Caki2 (cell line): Measurements from ENCODE around the gene NUDCD3. TPM values are rescaled to one million over a fixed set of nuclear protein-coding genes. Genes with fewer than 3 reads are reported as not detected.
"Not testable (repeated sequence)": the region's sequence is repeated elsewhere in the genome, so short reads cannot be mapped to it uniquely, and the experiment has no call there.

ENCODE experiments used
- DNase-seq: peaks from one replicate; pipeline ENCODE4 v3.0.0-alpha.2; 2015; ENCODE audit warnings: low read depth
- in situ Hi-C: cut with HindIII; loops from 2 replicates; pipeline ENCODE4 v1.10.0; 2016; ENCODE audit warnings: low sequenced_read_pairs, low pct_unique_long_range_greater_than_20kb, mixed read lengths
- total RNA-seq: library from RNA; depleted of rRNA; stranded (reverse); fragments of >200 nt; shearing (Covaris generic); gene quantifications from 2 replicates; pipeline ENCODE4 v1.2.3, GENCODE V29; 2014; ENCODE audit warnings: low replicate concordance

The NUDCD3 gene
- total RNA-seq, 1 experiment from 2014 or later, result 30.3 TPM

DNA sequence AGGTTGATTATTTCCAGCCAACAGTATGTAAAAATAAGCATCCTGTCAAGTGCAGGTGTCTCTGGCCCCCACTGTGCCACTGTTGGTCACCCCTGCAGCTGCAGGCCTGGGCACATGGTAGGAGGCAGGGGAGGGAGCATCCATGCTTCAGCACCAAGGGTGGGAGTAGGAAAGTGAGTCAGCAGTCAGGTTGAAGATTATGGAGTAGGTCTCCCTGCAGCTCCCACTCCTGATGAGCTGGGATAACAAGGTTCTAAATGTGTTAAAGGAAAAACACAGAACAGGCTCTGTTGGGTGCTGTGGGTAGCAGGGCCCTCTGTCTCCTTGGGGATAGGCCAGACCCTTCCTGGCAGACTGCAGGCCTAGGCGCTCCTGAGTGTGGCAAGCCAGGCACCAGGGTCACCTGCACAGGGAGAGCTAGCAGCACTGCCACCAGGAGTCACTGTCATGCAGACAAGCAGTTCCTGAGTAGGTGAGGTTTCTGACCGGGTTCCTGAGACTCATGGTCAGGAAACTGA lies 59.3 kb downstream of the NUDCD3 start:
- peak; percentile 49 for DNase-seq
- in situ Hi-C loops, result no loop called here

DNA sequence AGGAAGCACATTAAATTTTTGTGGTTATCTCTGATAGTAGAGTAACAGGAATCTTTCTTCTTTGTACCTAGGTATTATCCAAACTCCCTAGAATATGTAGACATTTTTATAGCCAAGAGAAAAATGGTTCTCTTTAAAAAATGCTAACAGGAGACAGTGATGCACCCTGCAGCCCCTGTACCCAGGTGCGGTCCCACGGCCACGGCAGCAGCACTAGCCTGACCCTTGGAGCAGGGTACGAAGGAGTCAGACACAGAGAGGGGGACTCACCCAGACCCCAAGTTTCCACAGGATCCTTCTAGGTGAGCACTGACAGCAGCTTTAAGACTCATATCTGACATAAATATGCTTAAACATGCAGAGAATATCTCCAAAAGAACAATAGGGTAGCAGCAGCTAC lies 60.4 kb downstream of the NUDCD3 start:
- in situ Hi-C loops, result no loop called here
- no peak for DNase-seq

DNA sequence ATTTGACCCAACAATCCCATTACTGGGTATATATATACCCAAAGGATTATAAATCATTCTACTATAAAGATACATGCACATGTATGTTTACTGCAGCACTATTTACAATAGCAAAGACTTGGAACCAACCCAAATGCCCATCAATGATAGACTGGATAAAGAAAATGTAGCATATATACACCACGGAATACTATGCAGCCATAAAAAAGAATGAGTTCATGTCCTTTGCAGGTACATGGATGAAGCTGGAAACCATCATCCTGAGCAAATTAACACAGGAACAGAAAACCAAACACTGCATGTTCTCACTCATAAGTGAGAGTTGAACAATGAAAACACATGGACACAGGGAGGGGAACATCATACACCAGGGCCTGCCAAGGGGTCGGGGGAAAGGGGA lies 65.7 kb downstream of the NUDCD3 start:
- in situ Hi-C loops, DNase-seq: not testable (repeated sequence)

DNA sequence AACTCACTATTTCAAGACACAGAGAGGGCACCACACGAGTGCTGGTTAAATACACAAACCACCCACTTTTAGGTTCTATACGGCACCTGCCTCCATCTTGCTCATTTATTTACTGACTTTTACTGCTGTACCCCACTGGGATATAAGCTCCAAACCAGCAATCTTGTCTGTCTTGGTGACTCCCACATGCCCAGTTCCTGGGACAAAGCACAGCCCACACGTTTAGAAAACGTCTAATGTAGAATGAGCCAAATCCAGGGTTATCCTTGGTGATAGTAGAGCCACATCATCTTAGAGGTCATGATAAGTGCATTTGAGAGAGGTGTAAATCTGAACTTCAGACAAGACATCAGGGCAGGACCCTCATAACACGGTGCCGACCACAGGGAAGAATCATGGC lies 73.5 kb downstream of the NUDCD3 start:
- in situ Hi-C loops, result no loop called here

DNA sequence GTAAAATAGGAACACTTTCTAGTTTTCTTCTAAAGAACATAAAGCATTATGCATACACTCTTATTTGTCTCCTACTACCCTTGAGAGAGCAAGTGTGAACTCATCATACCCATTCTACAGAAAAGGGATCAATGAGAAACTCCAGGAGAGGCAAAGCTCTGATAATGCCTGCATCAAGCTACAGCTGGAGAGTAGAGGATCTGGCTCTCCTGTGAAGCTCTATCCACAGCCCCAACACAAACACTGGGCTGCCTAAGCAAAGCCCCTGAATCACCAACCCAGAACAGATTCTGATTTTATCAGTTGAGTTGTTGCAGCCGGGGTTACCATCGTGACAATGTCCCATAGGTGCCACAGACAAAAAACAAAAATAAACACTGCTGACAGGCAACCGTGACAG lies 74.9 kb downstream of the NUDCD3 start:
- in situ Hi-C loops, result no loop called here
- DNase-seq, result peak; percentile 89

More for the DNA sequence above, 73.5 kb downstream of the NUDCD3 start:
- DNase-seq, result no peak

DNA sequence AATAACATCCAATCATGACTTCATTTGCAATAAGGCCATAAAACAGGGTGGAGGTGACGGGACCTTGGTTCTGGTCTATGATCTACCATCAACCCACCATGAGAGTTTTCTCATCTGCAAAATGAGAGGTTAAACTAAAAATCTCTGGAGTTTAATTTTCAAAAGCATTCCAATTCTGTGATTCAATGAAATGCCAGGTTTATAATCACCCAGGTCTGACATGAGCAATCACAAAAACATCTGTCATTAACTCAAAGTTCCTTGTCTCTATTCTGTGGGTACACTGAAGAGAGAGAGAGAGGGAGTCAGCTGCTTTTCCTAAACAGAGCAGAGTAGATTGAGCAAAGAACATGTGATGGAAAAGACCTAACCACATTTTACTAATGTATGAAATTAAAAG lies 75.4 kb downstream of the NUDCD3 start:
- in situ Hi-C loops, result no loop called here
- peak; percentile 92 for DNase-seq

DNA sequence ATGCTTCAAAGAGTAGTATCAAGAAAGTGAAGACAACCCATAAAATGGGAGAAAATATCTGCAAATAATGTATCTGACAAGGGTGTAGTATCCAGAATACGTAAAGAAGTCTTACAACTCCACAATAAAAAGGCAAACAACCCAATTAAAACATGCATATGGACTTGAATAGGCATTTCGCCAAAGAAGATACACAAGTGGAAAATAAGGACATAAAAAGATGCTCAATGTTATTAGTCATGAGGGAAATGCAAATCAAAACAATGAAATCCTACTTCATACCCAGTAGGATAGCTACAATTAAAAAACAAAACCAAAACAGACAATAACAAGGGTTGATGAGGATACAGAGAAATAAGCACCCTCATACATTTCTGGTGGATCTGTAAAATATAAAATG lies 79.2 kb downstream of the NUDCD3 start:
- DNase-seq, result no peak
- in situ Hi-C loops, result no loop called here

DNA sequence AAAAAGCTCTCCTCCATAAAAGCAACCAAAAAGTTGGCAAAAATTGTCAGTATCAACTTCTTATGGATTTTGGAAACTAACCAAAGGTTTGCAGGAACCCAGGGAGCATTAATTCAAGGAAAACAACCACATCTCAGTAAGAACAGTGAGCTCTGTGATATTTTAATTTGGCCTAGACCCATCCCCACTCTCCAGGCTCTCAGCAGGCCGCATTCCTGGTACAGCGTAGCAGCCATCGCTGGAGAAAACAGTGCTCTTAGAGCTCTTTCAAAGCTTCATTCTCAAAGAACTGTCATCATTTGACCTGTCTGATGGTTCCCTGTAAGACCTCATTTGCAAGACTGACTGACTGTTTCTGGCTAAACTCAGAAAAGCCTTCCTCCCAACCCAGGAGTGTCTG lies 81.9 kb downstream of the NUDCD3 start:
- in situ Hi-C loops, result no loop called here
- no peak for DNase-seq

DNA sequence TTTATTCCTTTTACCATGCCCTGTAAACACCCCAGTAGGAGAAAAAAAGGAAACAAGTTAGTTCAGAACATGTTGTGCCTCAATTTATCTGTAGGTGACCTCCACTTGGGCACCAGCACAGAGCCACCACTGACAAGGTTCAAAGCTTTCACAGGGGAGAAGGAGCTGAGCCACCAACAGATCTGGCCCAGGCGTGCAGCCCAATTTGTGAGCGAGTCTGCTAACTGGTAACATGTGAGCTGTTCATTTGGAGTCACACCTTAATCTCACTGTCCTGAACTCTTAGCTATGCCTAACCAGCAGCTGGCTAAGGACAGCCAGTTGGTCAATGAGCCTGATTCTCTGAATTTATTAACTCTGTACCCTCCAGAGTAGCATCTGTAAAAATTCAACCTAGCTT lies 86.7 kb downstream of the NUDCD3 start:
- in situ Hi-C loops, result no loop called here
- no peak for DNase-seq

DNA sequence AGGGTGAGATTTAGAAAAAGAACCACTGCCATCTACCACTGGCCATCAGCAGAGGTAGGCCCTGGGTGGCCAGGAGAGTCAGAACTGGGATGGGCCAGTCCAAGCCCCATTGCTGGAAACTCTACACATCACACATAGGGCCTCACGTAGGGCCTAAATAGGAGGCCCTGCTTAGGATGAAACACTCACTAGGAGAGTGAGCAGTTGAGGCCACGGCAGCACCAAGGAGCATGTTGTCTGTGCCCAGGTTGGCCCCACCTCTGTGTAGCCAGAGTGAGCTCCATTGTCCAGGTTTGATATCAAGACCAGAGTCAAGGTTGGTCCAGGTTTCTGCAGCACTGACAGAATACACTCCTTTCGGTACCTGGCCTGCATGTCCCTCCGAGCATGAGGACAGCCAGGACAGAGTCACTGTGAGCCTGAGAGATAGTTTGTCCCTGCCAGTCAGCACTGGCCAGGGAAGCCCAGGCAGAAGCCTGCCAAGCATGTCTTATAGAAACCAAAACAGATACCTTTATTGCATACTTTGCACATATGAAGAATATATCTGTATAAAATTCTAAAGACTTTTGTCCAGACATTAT lies 87.2 kb downstream of the NUDCD3 start:
- DNase-seq, result no peak
- in situ Hi-C loops, result no loop called here

DNA sequence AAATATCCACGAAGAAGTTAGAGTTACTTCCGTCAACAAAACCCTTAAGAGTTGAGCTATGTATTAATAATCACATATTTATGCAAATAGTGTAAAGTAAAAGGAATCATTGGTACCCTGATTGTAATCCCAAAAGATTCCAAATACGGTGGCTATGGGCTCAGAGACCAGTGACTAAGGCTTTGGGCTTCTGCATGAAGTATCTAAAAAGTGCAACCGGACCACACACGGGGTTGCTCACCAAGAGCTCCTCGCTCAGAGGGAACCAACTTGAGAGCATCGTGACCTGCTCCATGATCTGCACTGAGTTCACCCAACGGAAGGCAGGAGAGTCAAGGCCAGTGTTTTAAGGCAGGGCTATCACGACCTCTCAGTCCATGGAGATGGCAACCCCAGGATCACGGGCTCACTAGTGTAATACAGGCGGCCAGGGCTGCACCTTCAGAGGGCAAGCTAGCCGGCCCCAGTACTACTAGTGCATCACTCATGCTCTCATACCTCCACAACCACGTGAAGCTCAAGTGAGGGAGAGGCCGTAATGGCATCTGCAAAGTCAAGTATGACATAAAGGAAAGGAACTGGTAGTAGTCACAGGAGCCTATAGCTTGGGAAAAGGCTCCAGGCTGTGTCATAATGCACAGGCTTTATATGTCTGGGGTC lies 87.9 kb downstream of the NUDCD3 start:
- in situ Hi-C loops, result no loop called here
- DNase-seq, result no peak

DNA sequence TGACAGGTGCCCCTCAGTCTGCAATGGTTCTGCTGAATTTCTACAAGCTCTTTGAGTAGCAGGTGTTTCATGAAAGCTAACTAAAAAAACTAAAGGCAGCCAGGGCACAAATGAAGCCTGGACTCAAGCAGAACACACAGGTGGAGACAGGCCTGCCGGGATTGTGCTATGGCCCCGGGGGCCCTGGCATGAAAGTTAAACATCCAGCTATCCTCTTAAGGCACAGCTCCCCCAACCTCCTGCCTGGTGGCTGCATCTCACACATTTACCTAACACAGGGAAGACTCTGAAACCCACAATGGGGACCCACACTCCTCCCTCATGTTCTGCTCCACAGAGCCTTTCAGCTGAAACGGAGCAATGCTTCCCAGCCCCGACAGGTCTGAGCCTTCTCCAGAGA lies 88.8 kb downstream of the NUDCD3 start:
- no peak for DNase-seq

DNA sequence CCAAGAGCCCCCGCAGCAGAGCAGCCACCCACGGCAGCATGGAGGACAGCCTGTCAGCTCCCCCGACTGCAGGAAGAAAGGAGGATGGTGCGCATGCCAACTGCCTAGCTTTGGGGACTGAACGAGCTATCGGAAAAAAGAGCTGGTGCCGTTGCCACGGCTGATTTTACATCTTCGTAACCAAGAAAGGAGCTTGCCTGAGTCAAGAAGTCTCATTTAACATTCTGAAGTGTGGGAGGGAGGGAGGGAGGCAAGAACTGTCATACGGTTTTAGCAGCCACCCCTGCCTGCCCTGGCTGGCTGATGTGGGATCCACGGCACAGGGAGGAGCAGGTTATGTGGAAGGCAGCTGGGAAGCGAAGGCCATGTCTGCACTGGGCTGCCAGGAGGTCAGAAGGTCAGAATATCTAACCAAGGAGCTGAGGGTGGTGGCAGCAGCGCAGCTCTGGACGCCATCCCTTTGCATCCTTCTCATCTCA lies 90.4 kb downstream of the NUDCD3 start:
- in situ Hi-C loops, result no loop called here
- no peak for DNase-seq

More for the DNA sequence above, 88.8 kb downstream of the NUDCD3 start:
- in situ Hi-C loops, result no loop called here

DNA sequence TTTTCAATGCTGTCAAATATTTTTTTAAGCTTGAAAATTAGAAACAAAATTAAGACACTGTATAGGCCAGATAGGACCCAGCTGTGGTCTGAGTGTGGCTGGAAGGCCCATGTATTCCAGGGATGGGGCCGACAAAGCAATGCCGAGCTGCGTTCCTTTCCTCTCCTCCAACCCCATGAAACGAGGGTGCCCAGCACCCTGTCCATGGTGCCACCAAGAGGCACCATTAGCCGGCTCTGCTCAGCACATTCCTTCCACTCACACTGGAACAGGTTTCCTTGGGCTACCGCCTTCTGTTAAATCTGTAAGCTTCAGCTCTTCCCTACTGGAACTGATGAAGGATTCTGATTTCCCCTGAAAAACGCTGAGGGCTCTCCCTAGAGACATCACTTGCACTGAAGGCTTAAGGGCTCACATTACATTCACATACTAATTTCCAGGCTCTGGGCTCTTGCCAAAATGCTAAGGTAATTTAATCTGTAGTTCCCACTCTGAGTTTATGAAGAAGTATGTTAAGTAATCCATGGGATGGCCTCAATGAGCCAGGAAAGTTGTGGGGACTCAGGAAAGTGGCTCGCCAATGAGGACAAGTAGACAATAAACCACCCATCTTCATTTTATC lies 91.4 kb downstream of the NUDCD3 start:
- in situ Hi-C loops, result no loop called here
- no peak for DNase-seq

DNA sequence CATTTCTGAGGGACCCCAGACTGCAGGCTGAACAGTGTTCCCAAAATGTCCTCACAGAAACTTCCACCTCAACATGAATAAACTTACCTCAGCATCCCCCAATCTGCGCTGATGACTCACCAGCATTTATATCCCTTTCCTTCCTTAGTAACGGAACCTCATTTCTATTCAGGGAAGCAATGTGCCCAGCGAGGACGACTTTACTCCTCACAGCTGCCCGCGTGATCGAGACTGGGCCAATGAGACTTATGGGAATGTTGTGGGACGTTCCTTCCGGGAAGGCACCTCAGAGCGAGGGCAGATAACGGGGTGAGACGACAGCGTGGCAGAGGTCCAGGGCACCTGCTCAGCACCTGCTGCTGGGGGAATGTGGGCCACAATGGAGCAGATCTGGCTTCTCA lies 91.9 kb downstream of the NUDCD3 start:
- in situ Hi-C loops, result no loop called here
- DNase-seq, result no peak

DNA sequence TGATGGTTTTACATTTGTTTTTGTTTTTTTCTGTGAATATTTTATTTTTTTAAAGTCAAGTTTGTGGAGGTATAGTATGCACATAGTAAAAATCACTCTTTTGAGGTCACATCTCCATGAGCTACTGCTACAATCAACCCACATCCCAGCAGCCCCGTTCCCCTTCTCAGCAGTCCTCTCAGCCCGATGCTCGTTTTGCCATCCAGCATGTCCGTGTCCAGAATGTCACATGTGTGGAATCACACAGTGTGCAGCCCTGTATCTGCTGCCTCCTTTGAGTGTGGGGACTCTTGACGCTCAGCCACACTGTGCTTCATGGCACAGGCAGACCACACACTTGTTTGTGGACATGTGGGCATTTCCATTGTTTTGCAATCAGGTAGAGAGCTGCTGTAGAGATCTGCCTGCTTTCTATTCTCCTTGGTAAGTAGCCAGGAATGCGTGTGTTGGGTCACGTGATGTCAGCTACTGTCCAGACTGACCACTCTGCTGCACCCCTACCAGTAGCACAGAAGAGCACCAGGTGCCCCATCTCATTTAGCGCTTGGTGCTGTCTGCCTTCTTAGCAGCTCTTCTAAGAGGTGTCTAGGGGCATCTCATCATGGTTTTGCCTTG lies 93.4 kb downstream of the NUDCD3 start:
- in situ Hi-C loops, result no loop called here
- no peak for DNase-seq

DNA sequence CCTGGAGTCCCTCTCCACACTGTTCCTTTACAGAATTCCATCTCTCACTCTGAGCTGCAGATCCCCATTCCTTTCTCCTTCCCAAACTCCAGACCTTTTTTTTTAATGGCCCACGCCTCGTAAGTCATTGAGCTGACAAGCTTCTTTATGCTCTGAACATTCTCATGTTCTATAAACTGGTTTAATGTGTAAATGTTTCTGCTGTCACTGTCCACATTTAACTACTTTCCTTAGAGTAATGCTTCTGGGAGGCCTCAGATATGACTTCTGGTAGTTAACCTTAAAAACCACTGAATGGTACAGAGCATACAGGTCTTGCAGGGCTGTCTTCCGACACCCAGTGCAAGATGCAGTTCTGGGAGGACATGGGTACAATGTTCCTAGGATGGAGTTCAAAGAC lies 94.0 kb downstream of the NUDCD3 start:
- no peak for DNase-seq
- in situ Hi-C loops, result no loop called here

DNA sequence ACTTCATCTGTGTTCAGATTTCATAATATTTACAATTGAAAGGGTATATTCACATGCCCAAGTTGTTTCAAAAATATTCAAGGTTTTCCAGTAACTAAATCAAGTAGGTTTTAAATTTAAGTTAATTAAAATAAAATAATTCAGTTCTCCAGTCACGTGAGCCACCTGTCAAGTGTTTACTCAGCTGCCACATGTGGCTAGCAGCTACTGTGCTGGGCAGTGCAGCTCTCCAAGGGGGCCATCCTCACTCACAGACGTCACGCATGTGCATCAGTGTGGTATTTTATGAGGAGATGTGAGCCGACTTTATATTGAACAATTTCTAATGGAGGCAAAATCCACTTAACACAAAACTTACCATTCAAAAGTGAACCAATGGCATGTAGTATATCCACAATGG lies 95.4 kb downstream of the NUDCD3 start:
- in situ Hi-C loops, result no loop called here
- no peak for DNase-seq

DNA sequence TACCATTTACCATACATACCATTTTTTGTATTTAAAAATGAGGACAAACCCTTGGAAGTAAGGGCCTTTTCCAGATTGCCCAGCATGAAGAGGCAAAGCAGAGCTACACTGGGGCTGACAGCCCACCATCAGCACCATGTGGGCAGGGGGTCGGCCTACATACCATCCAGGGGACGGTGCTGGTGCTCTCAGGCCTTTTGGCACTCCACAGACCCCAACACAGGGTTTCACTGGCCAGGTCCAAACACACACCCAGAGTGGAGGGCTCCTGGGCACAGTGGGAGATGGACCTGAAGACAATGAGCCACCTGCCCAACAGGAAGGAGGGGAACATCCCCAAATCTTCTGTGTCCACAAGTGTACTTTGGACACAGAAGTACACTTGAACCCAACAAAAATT lies 95.8 kb downstream of the NUDCD3 start:
- in situ Hi-C loops, result no loop called here
- no peak for DNase-seq
